Esophagus squamous epithelium (tissue), 5 donors: ENCODE results near the gene CHAF1B. TPM values are rescaled to one million over a fixed set of nuclear protein-coding genes. Genes with fewer than 3 reads are reported as not detected.

Source experiments
- DNase-seq: peaks from one replicate; lab custom pipeline; 2025; lab: John Stamatoyannopoulos, UW
- H3K27ac ChIP-seq, 4 donors: fragments of 200-600 bp; sonication (generic); one replicate each; pipeline ENCODE4 v1.5.1; 2016 to 2019; ENCODE audit warnings: mild to moderate bottlenecking in 1 of 4
- H3K27me3 ChIP-seq, 4 donors: fragments of 200-600 bp; sonication (generic); 1 replicate in 3 of 4; 2 replicates in 1 of 4; pipeline versions ENCODE4 v1.5.1 to v1.6.0; 2017 to 2021; ENCODE audit warnings: antibody characterized with exemption in 1 of 4
- H3K36me3 ChIP-seq, 3 donors: fragments of 200-600 bp; sonication (generic); one replicate each; pipeline ENCODE4 v1.5.1; 2016 to 2019
- H3K4me1 ChIP-seq, 3 donors: fragments of 200-600 bp; sonication (generic); one replicate each; pipeline ENCODE4 v1.5.1; 2017 to 2019
- H3K4me3 ChIP-seq, 4 donors: fragments of 200-600 bp; sonication (generic); 1 replicate in 3 of 4; 2 replicates in 1 of 4; pipeline ENCODE4 v1.5.1; 2016 to 2019; ENCODE audit warnings: mild to moderate bottlenecking in 2 of 4, moderate library complexity in 1 of 4
- H3K9me3 ChIP-seq, 3 donors: fragments of 200-600 bp; sonication (generic); one replicate each; pipeline ENCODE4 v1.5.1; 2016 to 2019
- CTCF ChIP-seq, 6 experiments: fragments of 450-650 bp in 4 of 6; fragments of 200-600 bp in 2 of 6; sonication (generic) in 2 of 6; IDR thresholded peaks; one replicate each; pipeline ENCODE4 v1.5.1; 2016 to 2019; ENCODE audit warnings: antibody characterized with exemption in 6 of 6, mild to moderate bottlenecking in 4 of 6, moderate library complexity in 4 of 6
- POLR2A ChIP-seq, 4 donors: fragments of 450-650 bp; IDR thresholded peaks; one replicate each; pipeline ENCODE4 v1.6.1; 2017; ENCODE audit warnings: antibody characterized with exemption in 4 of 4, mild to moderate bottlenecking in 4 of 4, moderate library complexity in 3 of 4
- WGBS, 2 donors: methylation state at CpG; one replicate each; pipeline ENCODE4 v1.1.5; 2018; 5-methylcytosine and 5-hydroxymethylcytosine counted together
- intact Hi-C: fragments of 100-400 bp; cut with DNase I; formaldehyde crosslinking; loops from one replicate; pipeline ENCODE4 v1.15.0; 2022
- small RNA-seq, 4 donors: library from RNA; depleted of rRNA; stranded (forward); fragments of <200 nt; gene quantifications; one replicate each; pipeline ENCODE3, GENCODE V24; 2016
- total RNA-seq, 4 donors: library from RNA; depleted of rRNA; stranded (reverse); fragments of >200 nt; gene quantifications; one replicate each; pipeline ENCODE4 v1.1.0, GENCODE V29; 2016
- donor health status: DM: yes; HTN: yes; CAD: no.

Gene CHAF1B
- total RNA-seq, 4 donors from 2014 or later, result 2.4 to 6.6 (median 4.3) TPM

DNA sequence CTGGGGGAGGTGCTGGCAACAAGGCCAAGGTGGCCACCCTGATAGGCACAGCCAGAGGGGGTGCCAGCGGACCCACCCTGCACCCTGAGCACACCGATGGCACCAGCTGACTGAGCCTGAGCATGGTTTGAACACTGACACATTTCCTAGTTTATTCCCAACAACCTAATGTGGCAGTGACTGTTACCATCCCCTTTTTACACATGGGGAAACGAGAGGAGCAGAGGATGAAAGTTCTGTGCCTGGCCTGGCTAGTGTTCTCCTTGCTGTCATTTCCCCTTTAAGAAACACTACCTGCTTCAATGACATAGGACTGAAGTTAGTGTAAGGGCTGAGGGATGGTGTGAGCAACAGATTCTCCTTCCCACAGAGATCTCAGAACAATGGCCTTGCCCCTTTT, 79.4 kb downstream of the CHAF1B start:
- Histone ChIP-seq H3K27ac (no peak overlapping the region), H3K9me3 (no peaks in the 10 kb centered on the region), H3K4me3 (no peak overlapping the region), H3K27me3 (peaks cover 0 to 46% (median 0%) of the 10 kb centered on the region in 4 donors), H3K4me1 (peaks cover 0 to 16% (median 5%) of the 10 kb centered on the region in 3 donors), H3K36me3 (no peaks in the 10 kb centered on the region)
- TF ChIP-seq CTCF (IDR thresholded peaks at IDR 0.05), result no peak
- TF ChIP-seq POLR2A (IDR thresholded peaks at IDR 0.05), result no peak
- DNase-seq, result no peak
- WGBS, 2 donors, result 78 to 100% methylated on average over 1 to 3 of the region's 3 CpGs
- intact Hi-C loops, result no loop called here

DNA sequence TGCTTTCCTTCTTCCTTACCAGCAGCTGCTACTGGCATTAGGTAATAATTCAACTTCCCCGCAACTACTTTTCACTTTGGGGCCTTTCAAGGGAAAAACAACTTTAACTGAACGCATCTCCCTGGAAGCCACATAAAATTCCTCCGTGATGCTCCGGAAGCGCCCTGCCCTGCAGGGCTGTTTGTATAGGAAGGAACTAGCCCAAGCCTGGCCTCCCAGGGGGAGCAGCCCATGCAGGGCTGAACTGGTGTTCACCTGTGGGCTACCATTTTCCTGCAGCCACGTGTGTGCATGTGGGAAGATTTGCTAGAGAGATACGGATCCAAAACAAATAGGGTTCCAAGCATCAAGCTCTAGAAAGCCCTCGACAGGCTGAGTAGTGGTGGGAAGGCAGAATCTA, 80.3 kb downstream of the CHAF1B start:
- DNase-seq, result no peak
- WGBS, 2 donors, result 29 to 35% methylated on average over 6 to 7 of the region's 8 CpGs
- no peak for TF ChIP-seq POLR2A (IDR thresholded peaks at IDR 0.05)
- no peak for TF ChIP-seq CTCF (IDR thresholded peaks at IDR 0.05)

GRCh38 chr21:36466061-36466511, 80.9 kb downstream of the CHAF1B start:
- TF ChIP-seq CTCF (IDR thresholded peaks at IDR 0.05) (no peak), POLR2A (IDR thresholded peaks at IDR 0.05) (no peak)
- Histone ChIP-seq H3K36me3 (no peaks in the 10 kb centered on the region), H3K4me3 (no peak overlapping the region), H3K4me1 (peaks cover 0 to 17% (median 5%) of the 10 kb centered on the region in 3 donors), H3K9me3 (no peaks in the 10 kb centered on the region), H3K27ac (no peak overlapping the region), H3K27me3 (peaks cover 0 to 41% (median 0%) of the 10 kb centered on the region in 4 donors)
- no peak for DNase-seq
- intact Hi-C loops, result no loop called here
- WGBS, 2 donors, result 44 to 73% methylated on average over 7 to 8 of the region's 8 CpGs

More for the DNA sequence above, 80.3 kb downstream of the CHAF1B start:
- Histone ChIP-seq H3K36me3 (no peaks in the 10 kb centered on the region), H3K4me3 (no peak overlapping the region), H3K4me1 (peaks cover 0 to 16% (median 5%) of the 10 kb centered on the region in 3 donors), H3K27me3 (peaks cover 0 to 46% (median 0%) of the 10 kb centered on the region in 4 donors), H3K9me3 (no peaks in the 10 kb centered on the region), H3K27ac (no peak overlapping the region)
- intact Hi-C loops, result no loop called here

Small RNAs within 50 kb of the gene (small RNA-seq; reads per million reads assigned to genes)
- 0 reads per million in 4 donors for gene ATP5MFP1

Other genes starting within 250 kb of the CHAF1B start
- gene DOP1B, start 228.6 kb upstream of the CHAF1B start, total RNA-seq, result 10 to 100 TPM; 18.5 to 36.7 (median 26.2) TPM
- 10 to 100 TPM; 31.9 to 50.5 (median 43.1) TPM for gene MORC3, start 65.2 kb upstream of the CHAF1B start, total RNA-seq
- gene CLDN14, start 94.7 kb downstream of the CHAF1B start, total RNA-seq, result not detected